Activated CD8-positive, alpha-beta T cell treated with anti-CD3 and anti-CD28 coated beads, Interleukin-2, amount 10 ng/mL, durations not matched to agents 7 days and 5 days (primary cell): ENCODE data around the gene C11orf86. TPM values are rescaled to one million over a fixed set of nuclear protein-coding genes. Genes with fewer than 3 reads are reported as not detected.

ENCODE experiments used
- ATAC-seq: fragments of 150-1000 bp; cut with Tn5 transposase; one replicate; pipeline ENCODE4 v1.10.0; 2021; ENCODE audit warnings: moderate library complexity
- CTCF ChIA-PET: fragments of 350-600 bp; sonication (Branson Sonifier 250); formaldehyde crosslinking; loops from one replicate; lab custom pipeline; 2021; ENCODE audit warnings: antibody characterized with exemption; lab: Charles Lee
- POLR2A ChIA-PET: fragments of 350-600 bp; sonication (Branson Sonifier 250); formaldehyde crosslinking; loops from one replicate; lab custom pipeline; 2021; ENCODE audit warnings: antibody characterized with exemption; lab: Charles Lee
- DNase-seq: peaks from one replicate; pipeline ENCODE4 v3.0.0-alpha.2; 2020
- H3K27ac Mint-ChIP-seq: one replicate; pipeline ENCODE4 v1.8.0; 2021; ENCODE audit warnings: mild to moderate bottlenecking, mixed read lengths
- H3K27me3 Mint-ChIP-seq: one replicate; pipeline ENCODE4 v1.8.0; 2021; ENCODE audit warnings: low read depth, mixed read lengths
- H3K36me3 Mint-ChIP-seq: one replicate; pipeline ENCODE4 v1.8.0; 2021; ENCODE audit warnings: low read depth, mixed read lengths
- H3K4me1 Mint-ChIP-seq: one replicate; pipeline ENCODE4 v1.8.0; 2021; ENCODE audit warnings: low read depth, mixed read lengths
- H3K4me3 Mint-ChIP-seq: one replicate; pipeline ENCODE4 v1.8.0; 2021; ENCODE audit warnings: mild to moderate bottlenecking, mixed read lengths
- H3K9me3 Mint-ChIP-seq: one replicate; pipeline ENCODE4 v1.8.0; 2022; ENCODE audit warnings: mixed read lengths; ENCODE audit not compliant: insufficient read depth
- total RNA-seq, 2 experiments: library from RNA; stranded (reverse); gene quantifications; one replicate each; pipeline ENCODE4 v1.2.3, GENCODE V29; 2021

C11orf86 gene
- not detected for total RNA-seq

GRCh38 chr11:66974724-66975404, at the start of gene C11orf86:
Gene C11orf86, plus strand, starts transcription at chr11:66975304. Its CDS starts 59 bp downstream, at chr11:66975363.
- no peak for DNase-seq
- no peak within 1 kb of the TSS for H3K4me3 Mint-ChIP-seq
- no peak for ATAC-seq
- H3K27me3 Mint-ChIP-seq: no peaks in the 10 kb centered on the region
- ChIA-PET CTCF (interaction anchor here (0.9 kb wide), 1 partner anchor 16 kb away, joined by 6 read pairs; no protein-coding TSS in a partner anchor), POLR2A (no interaction called here)
- H3K9me3 Mint-ChIP-seq: no peaks in the 10 kb centered on the region
- H3K4me1 Mint-ChIP-seq: peaks cover 6% of the 10 kb centered on the region
- H3K27ac Mint-ChIP-seq: no peak within 1 kb of the TSS
- H3K36me3 Mint-ChIP-seq: no peaks in the 10 kb centered on the region

- Mint-ChIP-seq H3K27me3 (peaks cover 3% of the 10 kb centered on the region), H3K36me3 (no peaks in the 10 kb centered on the region), H3K4me3 (no peak overlapping the region), H3K4me1 (no peaks in the 10 kb centered on the region), H3K27ac (no peak overlapping the region), H3K9me3 (no peaks in the 10 kb centered on the region)
- ChIA-PET POLR2A (interaction anchor here (1.3 kb wide), 1 partner anchor 15 kb away, joined by 3 read pairs; no protein-coding TSS in a partner anchor), CTCF (no interaction called here)
- ATAC-seq: no peak
- no peak for DNase-seq
Observed at GRCh38 chr11:66929753-66930152, 45.4 kb upstream of the C11orf86 start.

GRCh38 chr11:66932543-66932942, 42.6 kb upstream of the C11orf86 start:
- H3K4me1 Mint-ChIP-seq: no peaks in the 10 kb centered on the region
- H3K27me3 Mint-ChIP-seq: peaks cover 3% of the 10 kb centered on the region
- H3K36me3 Mint-ChIP-seq: no peaks in the 10 kb centered on the region
- CTCF ChIA-PET: no interaction called here
- POLR2A ChIA-PET: interaction anchor here (0.6 kb wide), 1 partner anchor 32 kb away, joined by 3 read pairs; no protein-coding TSS in a partner anchor
- no peak overlapping the region for H3K27ac Mint-ChIP-seq
- DNase-seq (no peak), ATAC-seq (no peak)
- no peaks in the 10 kb centered on the region for H3K9me3 Mint-ChIP-seq
- no peak overlapping the region for H3K4me3 Mint-ChIP-seq

- no peaks in the 10 kb centered on the region for H3K36me3 Mint-ChIP-seq
- no peaks in the 10 kb centered on the region for H3K4me1 Mint-ChIP-seq
- peaks cover 3% of the 10 kb centered on the region for H3K27me3 Mint-ChIP-seq
- no peak overlapping the region for H3K27ac Mint-ChIP-seq
- ATAC-seq: no peak
- H3K9me3 Mint-ChIP-seq: no peaks in the 10 kb centered on the region
- POLR2A ChIA-PET: no interaction called here
- CTCF ChIA-PET: interaction anchor here (0.9 to 1.3 kb wide), 2 partner anchors 14 to 139 kb away, joined by 3 read pairs; no protein-coding TSS in a partner anchor
- no peak overlapping the region for H3K4me3 Mint-ChIP-seq
- DNase-seq: no peak
Observed at GRCh38 chr11:66933531-66933930, 41.6 kb upstream of the C11orf86 start.

GRCh38 chr11:66934950-66935779, 39.9 kb upstream of the C11orf86 start:
- H3K4me3 Mint-ChIP-seq: no peak overlapping the region
- H3K27ac Mint-ChIP-seq: no peak overlapping the region
- H3K4me1 Mint-ChIP-seq: no peaks in the 10 kb centered on the region
- no peaks in the 10 kb centered on the region for H3K9me3 Mint-ChIP-seq
- DNase-seq: no peak
- ChIA-PET POLR2A (no interaction called here), CTCF (no interaction called here)
- H3K27me3 Mint-ChIP-seq: peaks cover 3% of the 10 kb centered on the region
- H3K36me3 Mint-ChIP-seq: no peaks in the 10 kb centered on the region
- no peak for ATAC-seq

GRCh38 chr11:66936311-66936711, 38.8 kb upstream of the C11orf86 start:
- ATAC-seq (no peak), DNase-seq (no peak)
- peaks cover 3% of the 10 kb centered on the region for H3K27me3 Mint-ChIP-seq
- no peaks in the 10 kb centered on the region for H3K9me3 Mint-ChIP-seq
- no peaks in the 10 kb centered on the region for H3K36me3 Mint-ChIP-seq
- H3K27ac Mint-ChIP-seq: no peak overlapping the region
- H3K4me1 Mint-ChIP-seq: no peaks in the 10 kb centered on the region
- H3K4me3 Mint-ChIP-seq: no peak overlapping the region
- ChIA-PET POLR2A (interaction anchor here (0.7 kb wide), 1 partner anchor 1808 kb away, joined by 3 read pairs; no protein-coding TSS in a partner anchor), CTCF (no interaction called here)

- ATAC-seq: no peak
- CTCF ChIA-PET: no interaction called here
- no peak for DNase-seq
Observed at GRCh38 chr11:66937193-66937733, 37.8 kb upstream of the C11orf86 start.

GRCh38 chr11:66938582-66939135, 36.4 kb upstream of the C11orf86 start:
- Mint-ChIP-seq H3K27ac (no peak overlapping the region), H3K9me3 (no peaks in the 10 kb centered on the region), H3K4me1 (no peaks in the 10 kb centered on the region), H3K27me3 (no peaks in the 10 kb centered on the region), H3K4me3 (no peak overlapping the region), H3K36me3 (no peaks in the 10 kb centered on the region)
- ChIA-PET CTCF (no interaction called here), POLR2A (no interaction called here)
- ATAC-seq (no peak), DNase-seq (no peak)

More at GRCh38 chr11:66937193-66937733, 37.8 kb upstream of the C11orf86 start:
- Mint-ChIP-seq H3K4me3 (no peak overlapping the region), H3K27me3 (peaks cover 3% of the 10 kb centered on the region), H3K36me3 (no peaks in the 10 kb centered on the region), H3K27ac (no peak overlapping the region), H3K4me1 (no peaks in the 10 kb centered on the region), H3K9me3 (no peaks in the 10 kb centered on the region)
- POLR2A ChIA-PET: no interaction called here

GRCh38 chr11:66950112-66950535, 25.0 kb upstream of the C11orf86 start:
- Mint-ChIP-seq H3K9me3 (no peaks in the 10 kb centered on the region), H3K36me3 (no peaks in the 10 kb centered on the region), H3K27me3 (no peaks in the 10 kb centered on the region), H3K27ac (no peak overlapping the region), H3K4me1 (no peaks in the 10 kb centered on the region), H3K4me3 (no peak overlapping the region)
- DNase-seq: no peak
- POLR2A ChIA-PET: no interaction called here
- ATAC-seq: no peak
- CTCF ChIA-PET: no interaction called here

- ATAC-seq: no peak
- ChIA-PET CTCF (no interaction called here), POLR2A (no interaction called here)
- no peak for DNase-seq
- Mint-ChIP-seq H3K4me3 (no peak overlapping the region), H3K4me1 (no peaks in the 10 kb centered on the region), H3K36me3 (no peaks in the 10 kb centered on the region), H3K9me3 (no peaks in the 10 kb centered on the region), H3K27ac (no peak overlapping the region), H3K27me3 (no peaks in the 10 kb centered on the region)
Observed at GRCh38 chr11:66951135-66951534, 24.0 kb upstream of the C11orf86 start.

GRCh38 chr11:66951927-66952337, 23.2 kb upstream of the C11orf86 start:
- Mint-ChIP-seq H3K27ac (no peak overlapping the region), H3K27me3 (peaks cover 1% of the 10 kb centered on the region), H3K36me3 (no peaks in the 10 kb centered on the region), H3K4me3 (no peak overlapping the region), H3K4me1 (peaks cover 4% of the 10 kb centered on the region), H3K9me3 (no peaks in the 10 kb centered on the region)
- ATAC-seq (no peak), DNase-seq (no peak)
- CTCF ChIA-PET: no interaction called here
- POLR2A ChIA-PET: no interaction called here
